SK-N-MC (cell line): ENCODE data around the gene EPN3.

Source experiments
- EZH2 ChIP-seq: fragments of 200-600 bp; sonication (generic); IDR thresholded peaks from one replicate; pipeline ENCODE4 v1.6.1; 2017; ENCODE audit warnings: antibody characterized with exemption
- POLR2AphosphoS5 ChIP-seq: IDR thresholded peaks from 2 replicates; pipeline ENCODE4 v1.6.1; 2012; ENCODE audit warnings: mild to moderate bottlenecking, low read depth, low read length, borderline replicate concordance

DNA sequence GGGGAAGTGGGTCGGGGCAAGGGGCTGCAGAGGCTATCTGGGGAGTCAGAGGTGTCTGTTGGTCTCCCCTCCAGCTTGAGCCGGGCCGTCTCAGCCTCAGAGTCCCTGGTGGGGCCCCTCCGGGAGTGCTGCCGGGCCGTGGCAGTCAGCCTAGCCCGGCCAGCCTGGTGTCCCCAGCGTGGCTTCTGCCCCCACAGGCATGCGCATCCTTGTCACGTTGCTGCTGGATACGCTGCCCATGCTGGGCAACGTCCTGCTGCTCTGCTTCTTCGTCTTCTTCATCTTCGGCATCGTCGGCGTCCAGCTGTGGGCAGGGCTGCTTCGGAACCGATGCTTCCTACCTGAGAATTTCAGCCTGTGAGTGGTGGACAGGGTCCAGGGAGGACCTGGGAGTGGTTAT lies 39.1 kb downstream of the EPN3 start:
- no peak for TF ChIP-seq POLR2AphosphoS5
- no peak for TF ChIP-seq EZH2
